Activated B cell treated with CpG ODN at 0.5 μM for 24 hours (primary cell): ENCODE measurements around the gene ELAVL2. TPM values are rescaled to one million over a fixed set of nuclear protein-coding genes. Genes with fewer than 3 reads are reported as not detected.

Experiments used
- ATAC-seq: fragments of 200-7000 bp; cut with Tn5 transposase; one replicate; pipeline ENCODE4 v1.10.0; 2021; ENCODE audit warnings: low read depth, mild to moderate bottlenecking, moderate library complexity
- CTCF ChIA-PET: fragments of 350-600 bp; sonication (Branson Sonifier 250); formaldehyde crosslinking; loops from one replicate; lab custom pipeline; 2021; ENCODE audit warnings: antibody characterized with exemption; lab: Charles Lee
- POLR2A ChIA-PET: fragments of 350-600 bp; sonication (Branson Sonifier 250); formaldehyde crosslinking; loops from one replicate; lab custom pipeline; 2021; ENCODE audit warnings: antibody characterized with exemption; lab: Charles Lee
- DNase-seq: peaks from one replicate; pipeline ENCODE4 v3.0.0; 2022
- H3K27ac Mint-ChIP-seq: one replicate; pipeline ENCODE4 v1.8.0; 2020; ENCODE audit warnings: mixed read lengths
- H3K27me3 Mint-ChIP-seq: one replicate; pipeline ENCODE4 v1.8.0; 2021; ENCODE audit warnings: mixed read lengths
- H3K36me3 Mint-ChIP-seq: one replicate; pipeline ENCODE4 v1.8.0; 2021; ENCODE audit warnings: low read depth, mixed read lengths
- H3K4me1 Mint-ChIP-seq: one replicate; pipeline ENCODE4 v1.8.0; 2021; ENCODE audit warnings: mixed read lengths
- H3K4me3 Mint-ChIP-seq: one replicate; pipeline ENCODE4 v1.8.0; 2020; ENCODE audit warnings: mild to moderate bottlenecking, mixed read lengths
- H3K9me3 Mint-ChIP-seq: one replicate; pipeline ENCODE4 v1.8.0; 2020; ENCODE audit warnings: mixed read lengths
- CTCF ChIP-seq: fragments of 200-600 bp; IDR thresholded peaks from one replicate; pipeline ENCODE4 v1.8.0; 2022; ENCODE audit warnings: antibody characterized with exemption, mild to moderate bottlenecking
- intact Hi-C: fragments of 100-400 bp; cut with micrococcal nuclease; formaldehyde crosslinking; loops from one replicate; pipeline ENCODE4 v1.15.1; 2024
- total RNA-seq: library from RNA; stranded (reverse); gene quantifications from 2 replicates; pipeline ENCODE4 v1.2.3, GENCODE V29; 2022

ELAVL2 gene
- total RNA-seq, 1 donor from 2014 or later, result not detected

GRCh38 chr9:23702311-23702922 lies 123.6 kb downstream of the ELAVL2 start:
- DNase-seq, result no peak
- Mint-ChIP-seq H3K4me3 (no peak overlapping the region), H3K36me3 (no peaks in the 10 kb centered on the region), H3K27ac (no peak overlapping the region), H3K9me3 (no peaks in the 10 kb centered on the region), H3K4me1 (no peaks in the 10 kb centered on the region), H3K27me3 (no peaks in the 10 kb centered on the region)
- intact Hi-C loops, result no loop called here
- no peak for TF ChIP-seq CTCF
- CTCF ChIA-PET, result no interaction called here
- no peak for ATAC-seq
- POLR2A ChIA-PET, result no interaction called here

- ChIA-PET POLR2A (no interaction called here), CTCF (no interaction called here)
- no peak for ATAC-seq
- no peak for TF ChIP-seq CTCF
- intact Hi-C loops, result no loop called here
- no peaks in the 10 kb centered on the region for H3K27me3 Mint-ChIP-seq
- H3K4me1 Mint-ChIP-seq, result no peaks in the 10 kb centered on the region
- no peak overlapping the region for H3K4me3 Mint-ChIP-seq
- no peaks in the 10 kb centered on the region for H3K9me3 Mint-ChIP-seq
- H3K27ac Mint-ChIP-seq, result no peak overlapping the region
- no peaks in the 10 kb centered on the region for H3K36me3 Mint-ChIP-seq
- DNase-seq, result no peak
Measured at GRCh38 chr9:23701291-23701690, 124.7 kb downstream of the ELAVL2 start.

- ChIA-PET POLR2A (no interaction called here), CTCF (no interaction called here)
- TF ChIP-seq CTCF, result no peak
- no peak for DNase-seq
- intact Hi-C loops, result no loop called here
- no peak for ATAC-seq
- Mint-ChIP-seq H3K9me3 (no peaks in the 10 kb centered on the region), H3K4me3 (no peak overlapping the region), H3K4me1 (no peaks in the 10 kb centered on the region), H3K27me3 (no peaks in the 10 kb centered on the region), H3K36me3 (no peaks in the 10 kb centered on the region), H3K27ac (no peak overlapping the region)
Measured at GRCh38 chr9:23700359-23700758, 125.7 kb downstream of the ELAVL2 start.

GRCh38 chr9:23698161-23698560 lies 127.9 kb downstream of the ELAVL2 start:
- intact Hi-C loops, result no loop called here
- H3K9me3 Mint-ChIP-seq, result no peaks in the 10 kb centered on the region
- H3K27ac Mint-ChIP-seq, result no peak overlapping the region
- TF ChIP-seq CTCF, result no peak
- H3K36me3 Mint-ChIP-seq, result no peaks in the 10 kb centered on the region
- DNase-seq, result no peak
- H3K4me3 Mint-ChIP-seq, result no peak overlapping the region
- H3K27me3 Mint-ChIP-seq, result no peaks in the 10 kb centered on the region
- ChIA-PET POLR2A (no interaction called here), CTCF (no interaction called here)
- no peak for ATAC-seq
- H3K4me1 Mint-ChIP-seq, result no peaks in the 10 kb centered on the region

GRCh38 chr9:23695572-23695971 lies 130.5 kb downstream of the ELAVL2 start:
- no peak for ATAC-seq
- no peak overlapping the region for H3K27ac Mint-ChIP-seq
- CTCF ChIA-PET, result no interaction called here
- DNase-seq, result no peak
- H3K4me3 Mint-ChIP-seq, result no peak overlapping the region
- intact Hi-C loops, result no loop called here
- no peak for TF ChIP-seq CTCF
- H3K36me3 Mint-ChIP-seq, result no peaks in the 10 kb centered on the region
- no peaks in the 10 kb centered on the region for H3K4me1 Mint-ChIP-seq
- H3K9me3 Mint-ChIP-seq, result no peaks in the 10 kb centered on the region
- POLR2A ChIA-PET, result no interaction called here
- no peaks in the 10 kb centered on the region for H3K27me3 Mint-ChIP-seq
